ENCODE results near the gene SMIM41. TPM values are rescaled to one million over a fixed set of nuclear protein-coding genes. Genes with fewer than 3 reads are reported as not detected.

SMIM41 gene
- total RNA-seq, 1 experiment from 2014 or later, result not detected

DNA sequence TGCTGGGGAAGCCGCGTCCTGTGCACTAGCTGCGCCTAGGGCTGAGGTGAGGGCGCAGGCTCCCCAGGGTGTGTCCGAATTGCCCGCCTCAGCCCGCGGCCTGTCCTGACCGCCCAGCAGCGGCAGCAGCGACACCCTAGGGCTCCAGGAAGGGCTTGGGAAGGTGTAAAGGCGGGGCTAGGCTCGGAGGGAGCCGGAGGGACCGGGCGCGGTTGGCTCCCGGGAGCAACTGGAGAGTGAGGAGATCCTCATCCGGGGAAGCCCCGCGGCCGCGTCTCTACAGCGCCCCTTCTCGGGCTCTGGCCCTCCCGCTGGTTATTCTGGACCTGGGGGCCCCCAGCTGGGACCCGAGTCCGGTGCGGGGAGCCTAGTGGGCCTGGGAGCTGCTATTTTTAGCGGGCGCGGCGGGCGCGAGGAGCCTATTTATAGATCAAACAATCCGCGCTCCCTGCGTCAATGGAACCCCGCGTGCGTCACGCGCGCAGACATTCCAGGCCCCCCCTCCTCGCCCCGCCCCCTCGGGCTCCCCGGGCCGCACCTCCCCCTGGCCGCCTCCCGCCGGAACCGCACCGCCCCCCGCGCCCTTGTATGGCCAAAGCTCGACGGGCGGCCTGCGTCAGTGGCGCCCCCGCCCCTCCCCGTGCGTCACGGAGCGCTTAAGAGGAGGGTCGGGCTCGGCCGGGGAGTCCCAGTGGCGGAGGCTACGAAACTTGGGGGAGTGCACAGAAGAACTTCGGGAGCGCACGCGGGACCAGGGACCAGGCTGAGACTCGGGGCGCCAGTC lies 28.6 kb upstream of the SMIM41 start, which contains the start of gene NR4A1:
Gene NR4A1 (plus strand): TSS at position 685 of the 784 bp plus-strand sequence. CDS start 2,887 bp downstream, outside the sequence.
- DNase-seq (ENCODE audit: low read depth), result peak; percentile 75

GRCh38 chr12:52052468-52053186 lies 26.9 kb upstream of the SMIM41 start:
- DNase-seq (ENCODE audit: low read depth), result no peak

- DNase-seq (ENCODE audit: low read depth), result no peak
Measured at GRCh38 chr12:52053536-52054209, 25.8 kb upstream of the SMIM41 start.

GRCh38 chr12:52054231-52054832 lies 25.2 kb upstream of the SMIM41 start:
- DNase-seq (ENCODE audit: low read depth), result no peak

- no peak for DNase-seq (ENCODE audit: low read depth)
Measured at GRCh38 chr12:52054833-52055730, 24.4 kb upstream of the SMIM41 start.

DNA sequence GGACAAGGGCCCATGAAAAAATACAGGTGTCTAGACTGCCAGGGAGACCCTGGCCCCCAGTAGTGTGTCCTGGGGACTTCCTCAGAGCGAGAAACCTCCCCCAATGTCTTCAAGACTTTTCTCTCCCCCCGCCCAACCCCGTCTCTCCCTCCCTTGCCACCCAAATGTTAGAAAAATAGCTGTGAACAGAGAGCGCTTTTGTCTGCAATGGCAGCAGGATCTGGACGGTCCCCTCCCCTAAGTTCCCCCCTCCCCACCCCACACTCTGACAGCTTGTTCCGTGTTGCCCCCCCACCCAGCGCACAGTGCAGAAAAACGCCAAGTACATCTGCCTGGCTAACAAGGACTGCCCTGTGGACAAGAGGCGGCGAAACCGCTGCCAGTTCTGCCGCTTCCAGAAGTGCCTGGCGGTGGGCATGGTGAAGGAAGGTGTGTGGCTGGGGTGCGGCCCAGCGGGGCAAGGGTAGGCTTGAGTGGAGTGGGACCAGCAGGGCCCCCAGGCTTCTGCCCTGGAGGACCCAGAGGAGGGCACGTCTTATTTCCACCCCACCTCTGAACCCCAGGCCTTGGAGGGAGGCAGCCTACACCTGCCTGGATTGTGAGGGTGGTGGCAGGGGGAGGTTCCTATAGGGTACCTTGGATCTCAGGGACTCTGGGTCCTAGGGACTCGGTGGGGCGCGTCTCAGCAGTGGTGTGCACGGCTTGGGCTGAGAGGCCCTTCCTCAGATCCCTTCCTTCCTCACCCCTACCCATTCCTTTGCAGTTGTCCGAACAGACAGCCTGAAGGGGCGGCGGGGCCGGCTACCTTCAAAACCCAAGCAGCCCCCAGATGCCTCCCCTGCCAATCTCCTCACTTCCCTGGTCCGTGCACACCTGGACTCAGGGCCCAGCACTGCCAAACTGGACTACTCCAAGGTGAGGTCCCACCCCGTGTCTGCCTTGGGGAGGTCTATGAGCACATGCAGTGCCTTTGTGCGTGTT lies 23.5 kb upstream of the SMIM41 start:
- no peak for DNase-seq (ENCODE audit: low read depth)

- no peak for DNase-seq (ENCODE audit: low read depth)
Measured at GRCh38 chr12:52056801-52057637, 22.5 kb upstream of the SMIM41 start.

GRCh38 chr12:52057638-52058576 lies 21.6 kb upstream of the SMIM41 start:
- no peak for DNase-seq (ENCODE audit: low read depth)

DNA sequence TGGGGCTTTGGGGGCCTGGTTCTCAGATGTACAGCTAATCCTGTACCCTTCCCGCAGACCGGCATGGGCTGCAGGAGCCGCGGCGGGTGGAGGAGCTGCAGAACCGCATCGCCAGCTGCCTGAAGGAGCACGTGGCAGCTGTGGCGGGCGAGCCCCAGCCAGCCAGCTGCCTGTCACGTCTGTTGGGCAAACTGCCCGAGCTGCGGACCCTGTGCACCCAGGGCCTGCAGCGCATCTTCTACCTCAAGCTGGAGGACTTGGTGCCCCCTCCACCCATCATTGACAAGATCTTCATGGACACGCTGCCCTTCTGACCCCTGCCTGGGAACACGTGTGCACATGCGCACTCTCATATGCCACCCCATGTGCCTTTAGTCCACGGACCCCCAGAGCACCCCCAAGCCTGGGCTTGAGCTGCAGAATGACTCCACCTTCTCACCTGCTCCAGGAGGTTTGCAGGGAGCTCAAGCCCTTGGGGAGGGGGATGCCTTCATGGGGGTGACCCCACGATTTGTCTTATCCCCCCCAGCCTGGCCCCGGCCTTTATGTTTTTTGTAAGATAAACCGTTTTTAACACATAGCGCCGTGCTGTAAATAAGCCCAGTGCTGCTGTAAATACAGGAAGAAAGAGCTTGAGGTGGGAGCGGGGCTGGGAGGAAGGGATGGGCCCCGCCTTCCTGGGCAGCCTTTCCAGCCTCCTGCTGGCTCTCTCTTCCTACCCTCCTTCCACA lies 20.7 kb upstream of the SMIM41 start:
- no peak for DNase-seq (ENCODE audit: low read depth)

DNA sequence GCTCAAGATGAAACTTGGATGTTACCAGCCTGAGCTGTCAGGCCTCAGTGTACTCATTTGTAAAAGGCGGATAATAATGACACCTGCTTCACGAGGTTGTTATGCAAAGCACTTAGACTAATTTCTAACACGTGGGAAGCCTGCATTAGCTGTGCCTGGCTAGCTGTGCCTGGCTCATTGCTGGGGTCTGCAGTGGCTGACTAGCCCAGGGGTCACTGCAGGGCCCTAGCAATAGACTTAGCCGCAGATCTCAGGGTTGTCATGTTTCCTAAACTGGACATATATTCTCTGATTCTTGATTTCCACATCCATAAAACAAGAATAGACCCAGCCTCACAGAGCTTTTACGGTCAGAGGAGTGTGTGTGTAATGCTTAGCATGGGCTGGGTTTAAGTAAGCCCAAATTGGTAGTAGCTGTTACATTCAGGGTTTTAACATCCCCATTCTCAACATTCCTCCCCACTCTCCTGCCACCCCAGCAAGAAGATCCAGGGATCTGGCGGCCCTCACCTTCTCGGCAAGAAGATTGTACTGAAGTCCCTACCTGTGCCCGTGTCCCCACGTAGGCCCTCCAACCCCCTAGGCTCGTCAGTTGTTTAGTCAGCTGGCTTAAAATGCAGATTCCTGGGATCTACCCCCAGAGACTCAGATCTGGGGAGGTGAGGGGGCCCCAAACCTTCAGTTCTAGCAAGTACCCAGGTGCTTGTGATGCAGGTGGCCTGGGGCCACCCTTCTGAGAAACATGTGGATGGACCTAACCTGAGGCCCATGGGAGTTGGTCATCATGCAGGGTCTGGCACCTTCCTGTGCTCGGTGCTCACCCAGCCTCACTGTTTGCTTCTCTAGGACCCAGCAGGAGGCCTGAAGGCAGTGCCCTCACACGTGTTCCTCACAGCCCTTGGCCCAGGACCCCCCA lies 19.7 kb upstream of the SMIM41 start:
- no peak for DNase-seq (ENCODE audit: low read depth)

- DNase-seq (ENCODE audit: low read depth), result no peak
Measured at GRCh38 chr12:52060498-52061177, 18.9 kb upstream of the SMIM41 start.

GRCh38 chr12:52061470-52062166 lies 17.9 kb upstream of the SMIM41 start:
- no peak for DNase-seq (ENCODE audit: low read depth)

DNA sequence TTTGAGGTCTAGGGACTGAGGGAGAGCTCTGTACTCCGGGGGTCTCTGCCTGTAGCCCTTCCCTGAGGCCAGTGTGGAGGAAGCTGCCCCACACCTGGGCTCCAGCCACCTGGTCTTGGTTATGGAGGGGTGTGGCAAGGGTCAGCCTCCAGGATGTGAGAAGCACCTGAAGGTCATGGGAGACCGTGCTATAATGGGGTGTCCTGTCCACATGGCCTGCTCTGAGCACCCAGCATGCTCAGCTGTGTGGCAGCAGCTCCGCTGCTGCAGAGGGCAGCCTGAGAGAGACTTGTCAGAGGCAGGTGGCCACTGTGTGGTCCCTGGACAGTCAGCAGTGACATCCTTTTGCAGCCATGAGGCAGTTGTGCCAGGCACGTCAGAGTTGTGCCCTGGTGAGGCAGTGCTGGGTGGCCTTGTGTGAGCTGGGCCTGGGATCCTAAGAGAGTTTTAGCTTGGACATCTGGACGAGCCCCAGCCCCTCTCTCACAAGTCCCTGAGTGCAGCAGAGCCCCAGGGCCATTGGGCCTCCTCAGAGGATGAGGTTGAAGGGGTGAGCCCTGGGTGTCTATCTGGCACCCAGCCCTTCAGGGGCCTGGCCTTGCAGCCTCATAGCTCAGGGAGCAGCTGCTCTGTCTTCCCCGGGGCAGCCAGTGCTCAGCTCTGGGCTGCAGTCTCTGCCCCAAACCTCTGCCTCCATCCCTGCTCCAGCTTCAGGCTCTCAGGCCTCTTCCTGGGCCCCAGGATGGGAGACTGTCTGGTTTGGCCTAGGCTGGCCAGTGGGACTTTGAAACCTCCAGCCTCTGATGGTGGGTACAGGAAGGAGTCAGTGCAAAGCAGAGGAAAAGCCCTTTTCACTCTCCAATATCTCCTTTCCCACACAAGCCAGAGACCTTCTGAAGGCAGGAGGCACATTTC lies 17.1 kb upstream of the SMIM41 start:
- no peak for DNase-seq (ENCODE audit: low read depth)
